DMS114 treated with DMSO at 0.1 percent for 48 hours (cell line): ENCODE results near the gene EPSTI1.
"Not testable (repeated sequence)": the region's sequence is repeated elsewhere in the genome, so short reads cannot be mapped to it uniquely, and the experiment has no call there.

ENCODE experiments used
- DNase-seq: peaks from one replicate; lab custom pipeline; 2025; ENCODE audit not compliant: unreplicated experiment; lab: John Stamatoyannopoulos, UW

EPSTI1 gene

DNA sequence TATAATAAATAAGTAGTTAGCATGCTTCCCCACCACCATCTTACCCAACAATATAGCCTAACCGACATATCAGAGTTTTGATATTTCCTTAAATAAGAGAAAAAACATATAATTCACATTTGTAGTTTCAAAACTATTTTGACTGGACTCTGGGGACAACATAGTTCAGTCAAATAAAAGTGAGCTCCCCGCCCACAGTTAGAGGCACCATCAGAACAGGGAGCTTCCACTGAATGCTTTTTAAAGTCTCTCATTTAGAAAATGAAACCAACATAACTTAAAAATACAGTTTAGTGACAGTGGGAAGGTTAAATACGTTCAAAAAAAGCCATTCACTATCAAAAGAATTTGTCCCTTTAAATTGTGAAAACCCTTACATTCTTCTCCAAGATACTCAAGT is 92.8 kb downstream of the EPSTI1 start:
- no peak for DNase-seq

DNA sequence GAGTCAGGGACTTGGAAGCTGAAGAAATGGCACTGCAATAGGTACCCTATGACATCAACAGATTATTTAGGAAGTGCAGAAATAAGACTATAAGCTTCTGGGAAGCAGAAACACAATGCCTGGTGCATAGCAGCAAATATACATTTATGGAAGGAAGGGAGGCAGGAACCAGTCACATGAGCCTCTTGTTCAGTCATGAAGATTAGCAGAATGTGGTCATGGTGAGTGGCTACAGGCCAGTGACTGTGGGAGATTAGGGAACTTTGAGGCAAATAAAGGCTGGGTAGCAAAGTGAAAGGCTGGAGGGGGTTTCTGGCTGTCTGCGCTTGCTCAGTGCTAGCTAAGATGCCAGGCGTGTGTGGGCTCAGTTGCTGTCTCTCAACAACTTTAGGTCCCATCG is 96.3 kb downstream of the EPSTI1 start:
- DNase-seq, result no peak

DNA sequence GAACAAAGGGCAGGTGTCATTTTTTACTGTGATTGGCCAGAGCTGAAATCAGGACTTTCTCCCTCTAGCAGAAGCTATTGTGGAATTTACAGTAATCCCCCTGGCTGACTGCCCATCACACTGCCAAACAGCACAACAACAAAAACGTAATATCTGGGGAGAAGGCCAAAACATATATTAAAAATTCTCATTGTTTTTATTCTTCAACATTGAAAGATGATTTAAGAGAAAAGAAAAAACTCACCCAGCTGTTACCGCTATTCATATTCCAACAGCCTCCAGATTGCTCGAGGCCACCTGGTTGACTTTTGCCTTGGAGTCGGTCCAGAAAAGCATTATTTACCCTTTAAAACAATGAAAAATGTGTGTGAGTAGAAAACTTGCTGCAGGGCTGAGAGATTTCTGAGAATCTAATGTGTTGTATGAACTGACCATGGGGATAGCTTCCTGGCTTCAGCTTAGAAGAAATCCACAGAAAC is 97.2 kb downstream of the EPSTI1 start:
- no peak for DNase-seq

DNA sequence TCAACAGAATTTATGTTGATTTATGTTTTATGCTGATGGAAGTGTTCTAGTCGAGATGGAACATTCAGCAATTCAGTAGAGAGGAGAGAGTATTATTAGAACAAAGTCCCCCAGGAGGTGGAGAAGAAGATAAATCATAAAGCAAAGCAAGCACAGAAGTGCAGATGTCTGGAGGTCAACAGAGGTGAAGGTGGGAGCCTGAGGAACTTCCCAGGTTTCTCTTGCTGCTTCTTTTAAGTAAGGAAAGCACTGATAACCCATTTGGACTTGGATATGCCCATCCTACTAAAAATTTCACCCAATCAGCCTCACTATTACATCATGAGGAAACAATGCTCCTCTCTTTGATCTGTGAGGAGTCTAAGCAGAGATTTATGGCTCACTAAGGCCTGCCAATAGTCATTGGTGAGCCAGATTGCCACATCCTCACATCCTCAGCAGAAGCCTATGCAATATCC is 98.8 kb downstream of the EPSTI1 start:
- DNase-seq, result no peak

DNA sequence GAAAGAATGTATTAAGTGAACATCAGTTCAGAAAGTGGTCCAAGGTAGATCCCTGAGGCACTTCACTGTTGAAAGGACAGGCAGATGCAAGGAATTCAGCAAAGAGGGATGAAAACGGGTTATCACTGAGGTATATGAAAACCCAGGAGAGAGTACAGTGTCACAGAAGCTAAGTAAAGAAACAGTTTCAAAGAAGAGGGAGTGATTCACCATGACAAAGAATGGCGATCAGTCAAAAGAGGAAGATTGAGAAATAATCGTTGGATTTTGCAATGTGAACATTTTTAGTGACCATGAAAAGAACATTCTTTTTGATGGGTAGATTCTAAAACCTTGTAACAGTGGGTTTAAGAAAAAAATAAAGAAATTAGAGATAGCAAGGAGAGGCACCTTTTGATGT is 99.3 kb downstream of the EPSTI1 start:
- no peak for DNase-seq

DNA sequence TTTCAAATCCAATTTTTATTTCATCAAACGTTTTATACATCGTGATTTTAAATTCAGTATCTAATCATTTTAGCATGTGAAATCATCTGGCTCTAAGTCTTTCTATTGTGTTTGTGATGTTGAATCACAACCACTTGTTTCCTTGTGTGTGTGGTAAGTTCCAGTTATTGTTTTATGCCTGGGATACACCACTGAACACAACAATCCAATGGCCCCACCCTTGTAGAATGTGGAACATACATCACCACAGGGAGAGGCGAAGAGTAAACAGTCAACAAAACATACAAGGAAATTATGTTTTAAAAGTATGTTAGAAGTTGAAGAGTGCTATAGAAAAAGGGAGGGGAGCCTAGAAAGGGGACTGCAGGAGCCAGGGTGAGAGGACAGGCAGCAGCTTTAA is 100.5 kb downstream of the EPSTI1 start:
- no peak for DNase-seq

DNA sequence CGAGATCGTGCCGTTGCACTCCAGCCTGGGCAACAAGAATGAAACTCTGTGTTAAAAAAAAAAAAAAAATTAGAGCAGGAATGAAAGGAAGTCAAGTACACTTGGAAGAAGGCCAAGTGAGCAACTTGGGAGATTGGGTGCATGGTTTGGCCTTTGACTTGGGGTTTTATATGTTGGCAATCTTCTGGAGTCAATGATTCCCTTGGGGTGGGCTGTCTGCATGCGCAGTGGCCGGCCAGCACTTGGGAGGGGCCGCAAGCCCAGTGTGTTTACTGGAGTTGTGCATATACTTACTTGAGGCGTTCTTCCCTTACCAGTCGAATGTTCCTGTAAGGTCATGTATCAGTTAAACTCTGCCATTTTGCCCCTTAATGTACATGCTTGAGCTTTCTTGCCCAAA is 106.7 kb downstream of the EPSTI1 start:
- no peak for DNase-seq

DNA sequence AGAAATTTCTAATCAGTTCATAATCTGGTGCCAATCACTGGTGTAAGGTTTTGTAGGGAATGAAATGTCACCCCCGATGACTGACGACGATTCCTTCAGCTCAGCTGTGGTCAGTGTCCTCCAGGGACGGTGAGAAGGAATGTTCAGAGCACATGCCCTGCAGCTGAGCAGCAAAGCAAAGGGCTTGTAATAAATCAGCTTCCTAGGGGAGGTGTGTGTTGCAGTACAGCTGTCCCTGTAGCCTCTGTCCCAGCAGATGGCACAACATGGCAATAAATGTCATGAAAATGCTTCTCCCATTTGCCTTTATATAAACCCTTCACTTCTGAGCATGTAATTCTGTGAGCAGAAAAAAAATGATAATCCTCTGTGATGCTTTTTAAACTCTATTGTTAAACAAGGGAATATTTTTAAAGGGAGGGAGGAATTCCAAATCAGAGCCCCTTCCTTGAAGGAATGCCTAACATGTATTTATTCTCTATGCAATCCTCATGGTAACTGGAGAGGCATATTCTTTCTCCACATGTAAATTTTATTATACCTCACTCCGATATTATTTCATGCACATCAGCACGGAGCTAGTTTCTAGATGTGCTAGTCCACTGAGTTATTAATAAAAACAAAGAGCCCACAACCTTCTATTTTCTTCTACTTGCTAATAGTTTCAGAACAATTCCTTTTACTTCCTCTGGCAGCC is 108.1 kb downstream of the EPSTI1 start:
- DNase-seq, result no peak

DNA sequence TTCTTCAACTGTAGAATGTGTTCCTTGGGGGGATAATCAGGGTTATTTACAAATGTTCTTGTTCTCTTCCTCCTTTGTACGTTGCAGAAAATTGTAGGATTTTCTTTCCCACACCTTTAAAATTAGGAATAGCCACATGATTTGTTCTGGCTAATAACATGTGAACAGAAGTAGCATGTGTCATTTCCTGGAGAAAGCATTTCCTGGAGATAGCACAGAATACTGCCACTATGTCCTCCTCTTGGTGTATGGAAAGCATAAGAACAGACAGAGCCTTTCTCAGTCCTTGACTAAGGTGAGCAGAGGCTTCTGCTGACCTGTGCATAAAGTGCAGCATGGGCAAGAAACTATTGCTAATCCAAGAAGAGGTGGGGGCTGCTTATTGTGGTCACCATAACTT is 108.9 kb downstream of the EPSTI1 start:
- DNase-seq, result no peak

DNA sequence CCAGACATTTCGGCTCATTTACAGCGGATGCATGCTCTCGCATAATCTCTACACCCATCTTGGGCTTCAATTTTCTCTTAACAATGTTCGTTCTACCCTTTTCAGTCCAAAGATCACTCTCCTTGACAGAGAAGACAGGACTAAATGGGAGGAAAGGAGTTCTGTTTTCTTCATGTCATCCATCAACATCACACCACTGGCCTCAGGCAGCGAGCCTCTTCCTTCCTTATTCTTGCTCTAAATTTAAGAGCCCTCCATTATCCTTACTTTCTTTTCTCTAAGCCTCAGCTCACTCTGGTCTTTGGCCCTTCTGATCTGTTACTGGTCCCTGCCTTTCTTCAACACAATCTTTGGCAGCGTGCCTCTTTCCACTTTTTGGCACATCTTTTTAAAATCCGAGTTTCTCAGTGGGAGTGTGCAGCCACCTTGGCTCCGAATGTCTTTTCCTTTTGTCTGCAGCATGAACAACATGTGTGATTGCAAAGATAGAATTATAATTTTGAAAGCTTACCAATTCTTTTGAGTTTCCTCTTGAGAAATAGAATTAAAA is 111.9 kb downstream of the EPSTI1 start:
- DNase-seq, result no peak

DNA sequence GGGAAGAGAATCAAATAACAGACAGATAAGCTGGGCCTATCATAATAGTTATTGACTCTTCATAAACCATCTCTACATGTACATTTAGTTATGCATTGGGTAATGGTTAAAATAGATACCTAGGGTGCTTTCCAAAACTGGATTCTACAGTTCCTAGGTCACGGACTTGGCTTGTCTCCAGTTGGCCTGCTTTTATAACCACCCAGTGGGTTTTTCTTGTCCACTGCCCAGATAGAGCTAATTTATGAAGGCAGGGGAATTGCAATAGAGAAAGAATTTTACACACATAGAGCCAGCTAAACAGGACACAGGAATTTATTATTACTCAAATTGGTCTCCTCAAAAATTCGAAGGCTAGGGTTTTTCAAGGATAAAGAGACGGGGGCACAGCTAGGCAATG is 113.3 kb downstream of the EPSTI1 start:
- DNase-seq, result no peak

DNA sequence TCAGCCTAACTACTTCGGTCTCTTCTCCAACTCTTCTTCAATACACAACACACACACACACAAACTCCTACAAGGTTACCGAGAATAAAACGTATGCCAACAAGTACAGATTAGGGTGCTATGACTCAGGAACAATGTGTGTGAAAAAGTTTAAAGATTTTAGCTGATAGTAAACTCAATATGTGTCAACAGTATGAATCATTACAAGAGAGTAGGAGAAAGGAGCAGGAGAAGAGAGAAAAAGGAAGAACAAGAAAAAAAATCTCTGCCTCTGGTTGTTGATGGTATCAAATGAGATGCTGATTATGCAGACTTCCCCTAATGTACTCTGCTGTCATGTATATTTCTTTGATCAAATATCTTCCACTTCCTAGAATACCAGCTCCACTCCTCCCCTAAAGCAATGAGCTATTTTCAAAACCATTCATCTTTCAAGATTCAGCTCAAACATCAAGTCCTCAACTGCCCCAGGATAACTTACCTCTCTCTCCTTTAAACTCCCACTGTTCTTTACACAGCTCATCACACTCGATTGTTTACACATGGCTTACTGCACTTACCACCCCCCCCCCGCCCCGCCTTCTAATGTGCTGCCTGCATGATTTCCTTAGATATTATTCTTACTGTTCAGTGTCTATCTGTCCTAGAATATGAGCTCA is 115.0 kb downstream of the EPSTI1 start:
- DNase-seq, result no peak

DNA sequence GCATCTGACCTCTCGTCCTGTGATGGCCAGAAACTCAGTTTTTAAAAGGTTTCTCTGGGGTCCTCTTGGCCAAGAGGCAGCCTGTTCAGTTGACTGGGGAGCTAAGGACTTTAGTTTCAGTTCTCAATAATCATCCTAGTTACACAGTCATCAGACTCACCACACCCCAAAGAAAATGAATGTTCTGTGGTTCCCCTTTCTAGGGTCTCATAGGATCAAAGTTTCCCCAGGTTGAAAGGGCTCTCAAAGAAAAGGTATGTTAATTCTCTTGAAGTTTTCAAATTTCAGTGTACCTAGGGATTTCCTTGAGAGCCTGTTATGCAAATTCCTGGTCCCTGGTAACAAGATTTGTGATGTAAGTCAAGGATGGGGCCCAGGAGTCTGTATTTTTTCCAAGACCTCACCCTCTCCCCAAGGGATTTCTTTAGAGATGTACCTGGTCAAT is 115.7 kb downstream of the EPSTI1 start:
- no peak for DNase-seq

DNA sequence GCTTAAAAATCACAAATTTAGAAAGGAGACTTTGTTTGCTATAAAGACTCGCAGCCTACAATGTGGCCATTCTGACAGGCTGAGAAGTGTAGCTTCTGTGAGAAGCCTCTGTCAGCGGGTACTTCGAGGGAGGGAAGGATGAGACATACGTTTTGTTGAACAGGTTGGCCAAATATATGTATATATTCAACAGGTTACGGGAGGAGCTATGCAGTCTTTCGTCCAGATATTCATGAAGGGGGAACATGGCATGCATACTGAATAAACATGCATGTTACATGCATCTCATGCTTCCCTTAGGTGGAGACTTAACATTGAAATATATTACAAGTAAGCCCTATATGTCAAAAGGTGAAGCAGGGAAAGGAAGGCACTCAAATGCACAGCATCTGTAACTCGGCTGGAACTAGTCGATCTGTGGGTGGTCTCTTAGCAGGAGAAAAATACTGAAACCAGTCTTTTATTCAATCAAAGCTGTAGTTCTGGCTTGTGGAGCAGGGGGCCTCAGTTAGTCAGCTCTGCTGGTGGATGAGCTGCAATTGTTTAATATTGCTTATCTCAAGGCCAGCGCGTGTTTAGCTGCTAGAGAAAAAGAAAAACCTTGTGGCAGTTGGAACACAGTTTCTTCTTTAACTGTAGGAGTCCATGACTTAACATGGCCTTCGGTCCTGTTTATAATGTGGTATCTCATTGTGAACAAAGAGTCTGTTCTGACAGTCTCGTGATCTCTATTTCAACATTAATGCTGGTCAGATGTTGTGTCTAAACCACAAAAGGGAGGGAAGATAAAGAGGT is 116.4 kb downstream of the EPSTI1 start:
- no peak for DNase-seq

DNA sequence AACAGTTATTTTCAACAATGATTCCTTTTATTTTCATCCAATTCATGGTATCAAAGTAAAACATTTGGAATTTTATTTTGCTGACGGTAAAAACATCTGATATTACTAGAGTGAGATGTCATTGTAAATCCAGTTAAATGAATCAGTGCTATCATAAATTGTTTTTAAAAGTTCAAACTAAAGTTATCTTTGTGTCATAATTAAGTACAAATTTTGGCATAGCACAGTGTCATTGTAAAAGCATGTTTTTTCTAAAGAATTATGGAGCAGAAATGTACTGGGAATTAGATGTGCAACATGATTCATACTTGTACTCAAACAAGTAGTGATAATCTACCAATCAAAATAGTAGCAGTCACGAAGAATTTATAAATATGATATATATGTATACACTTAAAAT is 117.8 kb downstream of the EPSTI1 start:
- no peak for DNase-seq

DNA sequence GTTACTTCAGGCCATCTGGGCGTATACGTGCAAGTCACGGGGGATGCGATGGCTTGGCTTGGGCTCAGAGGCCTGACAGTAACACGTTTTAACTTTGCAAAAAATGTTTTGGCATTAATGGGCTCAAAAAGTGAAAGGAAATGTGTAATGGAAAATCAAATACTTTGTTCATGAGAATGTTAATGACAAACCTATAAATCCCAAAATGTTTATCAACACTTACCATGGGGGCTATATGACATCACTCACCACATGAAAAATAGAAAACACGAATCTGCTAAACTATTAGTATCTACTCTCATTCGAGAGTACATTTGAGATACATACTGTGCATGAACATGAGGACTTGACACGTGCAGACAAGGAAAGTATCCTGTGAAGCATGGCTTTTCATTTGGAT is 119.0 kb downstream of the EPSTI1 start:
- DNase-seq, result no peak

DNA sequence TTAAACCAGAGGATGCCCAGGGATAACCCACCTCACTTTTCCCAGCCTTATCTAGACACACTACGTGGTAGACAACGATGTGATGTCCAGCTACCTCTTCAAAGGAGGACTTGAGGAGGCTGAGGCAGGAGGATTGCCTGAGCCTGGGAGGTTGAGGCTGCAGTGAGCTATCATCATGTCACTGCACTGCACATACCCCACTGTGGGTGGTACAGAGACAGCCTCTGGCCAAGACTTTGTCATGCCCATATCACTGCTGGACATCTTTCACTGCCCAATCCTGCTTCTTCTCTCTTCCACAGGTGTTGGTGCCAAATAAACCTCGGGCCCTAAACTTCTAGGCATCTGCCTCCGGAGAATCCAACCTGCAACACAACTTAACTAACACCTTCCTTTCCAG is 124.8 kb downstream of the EPSTI1 start:
- DNase-seq, result no peak

DNA sequence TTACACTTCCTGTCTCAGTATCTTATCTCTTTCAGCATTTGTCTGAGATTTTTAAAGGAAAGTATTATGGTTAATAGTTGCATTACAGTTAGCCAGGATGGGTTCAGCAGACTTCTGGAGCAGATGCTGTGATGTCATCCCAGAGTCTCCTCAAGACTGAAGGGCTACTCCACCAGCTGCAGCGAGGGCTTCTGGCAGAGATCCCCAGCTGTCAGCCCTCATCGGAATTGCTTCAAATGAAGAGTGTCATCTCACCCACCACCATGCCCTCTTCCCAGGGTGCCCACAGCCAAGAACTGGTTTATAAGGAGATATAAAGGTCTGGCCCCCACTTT is 126.3 kb downstream of the EPSTI1 start:
- no peak for DNase-seq

DNA sequence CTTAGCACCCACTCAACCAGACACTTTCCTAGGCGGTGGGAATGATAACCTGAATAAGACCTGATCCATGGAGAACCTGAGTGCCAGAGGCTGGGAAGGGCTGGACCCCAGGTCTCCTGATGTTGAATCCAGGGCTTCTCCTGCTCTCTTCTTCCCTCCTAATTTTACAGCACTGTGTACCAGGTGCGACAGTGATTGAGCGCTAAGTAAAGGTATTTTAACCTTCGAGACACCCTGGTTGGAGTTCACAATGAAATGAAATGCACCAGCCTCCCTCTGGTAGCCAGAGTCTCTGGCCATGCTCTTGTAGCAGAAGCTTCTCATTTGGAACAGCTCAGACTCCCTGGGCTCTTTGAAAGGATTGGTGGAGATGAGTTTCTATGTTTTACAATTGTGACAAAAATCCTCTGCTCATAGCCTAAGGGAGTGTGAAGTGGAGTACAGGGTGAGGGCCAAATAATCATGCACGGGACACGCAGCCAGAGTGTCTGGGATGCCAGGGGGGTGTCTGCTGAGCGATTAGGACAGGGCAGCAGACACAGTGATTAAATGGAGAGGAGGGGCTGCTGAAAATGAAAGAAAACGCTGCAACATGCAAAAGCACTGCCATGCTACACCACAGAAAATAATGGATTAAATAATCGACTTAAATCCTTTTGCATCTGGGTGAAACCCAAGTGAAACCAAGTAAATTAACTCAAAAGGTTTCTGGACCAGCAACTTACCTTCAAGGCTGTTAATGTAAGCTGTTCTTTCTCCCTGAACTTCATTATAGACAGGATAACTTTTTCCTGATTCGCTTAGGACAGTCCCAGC is 126.9 kb downstream of the EPSTI1 start:
- DNase-seq, result no peak

DNA sequence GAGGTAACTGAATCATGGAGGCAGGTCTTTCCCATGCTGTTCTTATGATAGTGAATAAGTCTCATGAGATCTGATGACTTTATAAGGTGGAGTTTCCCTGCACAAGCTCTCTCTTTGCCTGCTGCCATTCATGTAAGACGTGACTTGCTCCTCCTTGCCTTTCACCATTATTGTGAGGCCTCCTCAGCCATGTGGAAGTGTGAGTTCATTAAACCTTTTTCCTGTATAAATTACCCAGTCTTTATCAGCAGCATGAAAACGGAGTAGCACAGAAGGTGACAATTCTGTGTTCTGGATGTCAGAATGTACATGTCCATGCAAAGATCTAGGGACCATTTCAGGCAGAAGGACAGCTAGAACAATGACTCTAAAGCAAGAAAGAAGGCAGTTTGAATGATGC is 129.7 kb downstream of the EPSTI1 start:
- not testable (repeated sequence) for DNase-seq

DNA sequence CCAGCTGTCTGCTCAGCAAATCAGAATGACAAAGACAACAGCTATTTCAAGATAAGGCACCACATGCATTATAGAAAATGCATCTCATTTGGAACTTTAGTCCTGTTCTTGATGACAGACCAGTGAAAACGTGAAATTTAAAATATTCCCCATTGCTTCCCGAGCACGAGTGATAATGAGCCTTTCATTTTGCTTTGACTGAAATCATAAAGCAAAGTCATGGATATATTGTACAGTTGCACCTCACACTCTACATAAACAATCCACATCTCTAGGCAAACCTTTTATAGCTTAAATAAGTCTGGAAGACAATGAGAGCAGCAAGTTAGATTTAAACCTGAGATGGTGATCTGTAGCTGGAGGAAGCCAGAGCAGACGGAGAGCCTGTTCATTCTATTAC is 131.6 kb downstream of the EPSTI1 start:
- DNase-seq, result no peak
